Stimulated activated CD8-positive, alpha-beta memory T cell treated with anti-CD3 and anti-CD28 coated beads, Interleukin-12 subunit alpha, Interleukin-12 subunit beta, amount 100 ng/mL, for 24 hours (primary cell): ENCODE results near the gene TMC5.

Source experiments
- DNase-seq: peaks from one replicate; pipeline ENCODE4 v3.0.0-alpha.2; 2020; ENCODE audit errors: extremely low read depth

TMC5 gene

DNA sequence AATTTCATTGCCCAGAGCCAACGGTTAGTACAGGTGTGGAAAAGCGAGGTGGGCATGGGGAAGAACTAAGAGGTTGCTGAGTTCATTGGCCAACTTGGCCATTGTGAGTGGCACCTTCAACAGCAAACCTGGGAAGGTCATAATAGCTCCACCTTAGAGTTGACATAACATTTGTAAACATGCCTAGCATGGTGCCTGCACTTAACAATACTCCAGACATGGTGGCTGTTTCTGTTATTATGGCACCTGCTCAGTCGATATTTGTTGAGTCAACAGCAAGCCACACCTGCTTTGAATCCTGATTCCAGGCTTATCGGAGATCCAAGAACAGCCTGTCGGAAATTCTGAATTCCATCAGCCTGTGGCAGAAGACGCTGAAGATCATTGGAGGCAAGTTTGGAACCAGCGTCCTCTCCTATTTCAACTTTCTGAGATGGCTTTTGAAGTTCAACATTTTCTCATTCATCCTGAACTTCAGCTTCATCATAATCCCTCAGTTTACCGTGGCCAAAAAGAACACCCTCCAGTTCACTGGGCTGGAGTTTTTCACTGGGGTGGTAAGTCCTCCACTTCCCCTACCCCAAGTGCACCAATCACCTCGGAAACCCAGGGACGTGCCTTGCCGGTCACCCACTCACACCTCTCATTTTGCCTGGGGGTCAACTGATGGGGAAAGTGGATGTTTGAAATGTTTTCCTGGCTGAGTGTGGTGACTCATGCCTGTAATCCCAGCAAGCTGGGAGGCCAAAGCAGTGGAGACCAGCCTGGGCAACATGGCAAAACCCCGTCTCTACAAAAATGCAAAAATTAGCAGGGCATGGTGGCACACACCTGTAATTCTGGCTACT, 46.0 kb downstream of the TMC5 start:
- DNase-seq = no peak

DNA sequence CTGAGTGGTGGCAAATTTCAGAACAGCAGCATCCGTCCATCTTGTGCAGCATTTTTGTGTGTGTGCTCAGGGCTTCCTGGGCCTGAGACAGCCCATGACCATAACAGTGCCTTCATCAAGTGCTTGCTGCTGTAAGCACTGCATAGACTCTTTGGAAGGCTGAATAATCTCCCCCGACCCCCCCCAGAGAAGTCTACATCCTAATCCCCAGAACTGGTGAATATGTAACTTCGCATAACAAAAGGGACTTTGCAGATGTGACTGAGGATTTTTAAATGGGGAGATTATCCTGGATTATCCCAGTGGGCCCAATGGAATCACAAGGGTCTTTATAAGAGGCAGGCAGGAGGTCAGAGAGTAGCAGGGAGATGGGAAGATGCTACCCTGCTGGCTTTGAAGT, 50.6 kb downstream of the TMC5 start:
- DNase-seq = no peak

DNA sequence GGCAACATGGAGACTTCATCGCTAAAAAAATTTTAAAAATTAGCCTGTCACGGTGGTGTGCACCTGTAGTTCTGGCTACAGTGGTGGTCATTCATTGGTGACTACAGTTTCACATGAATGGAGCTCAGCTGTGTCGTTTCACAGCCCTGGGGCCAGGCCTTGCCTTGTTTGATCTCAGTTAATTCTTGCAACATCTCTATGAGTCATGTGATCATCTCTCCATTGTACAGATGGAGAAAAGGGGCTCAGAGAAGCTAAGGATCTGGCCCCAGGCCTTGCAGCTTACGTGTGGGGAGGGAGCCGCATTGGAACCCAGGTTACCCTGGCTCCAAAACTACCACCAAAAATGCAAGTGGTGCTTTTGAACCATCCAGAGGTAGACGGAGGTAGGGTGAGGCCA, 54.8 kb downstream of the TMC5 start:
- DNase-seq = no peak

DNA sequence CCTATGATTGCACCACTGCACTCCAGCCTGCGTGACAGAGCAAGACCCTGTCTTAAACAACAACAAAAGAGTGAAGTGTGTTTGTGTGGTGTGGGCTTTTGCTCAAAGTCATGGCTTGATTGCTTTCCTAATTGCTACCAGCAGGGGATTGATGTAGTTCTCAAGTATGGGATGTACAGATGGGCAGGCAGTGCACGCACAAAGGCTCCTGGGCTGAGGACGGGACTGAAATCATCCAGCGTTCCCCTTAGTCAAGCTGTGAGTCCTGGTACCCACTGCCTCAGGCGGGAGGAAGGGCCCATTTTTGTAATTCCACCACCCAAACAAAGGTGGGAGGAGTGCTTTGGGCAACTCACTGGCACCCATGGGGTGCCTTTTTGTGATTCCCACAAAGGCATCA, 56.9 kb downstream of the TMC5 start:
- no peak for DNase-seq

DNA sequence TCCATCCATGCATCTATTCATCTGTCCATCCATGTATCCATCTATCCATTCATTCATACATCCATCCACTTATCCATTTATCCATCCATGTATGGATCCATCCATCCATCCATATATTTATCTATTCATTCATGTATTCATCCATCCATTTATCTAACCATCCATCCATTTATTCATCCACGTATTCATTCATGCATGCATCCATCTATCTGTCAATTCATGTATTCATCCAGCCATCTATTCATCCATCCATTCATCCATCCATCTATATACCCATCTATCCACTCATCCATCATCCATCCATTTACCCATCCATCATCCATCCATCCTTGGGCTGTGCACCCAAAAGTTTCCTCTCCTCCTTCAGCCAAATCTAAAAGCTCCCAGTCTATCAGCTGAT, 60.8 kb downstream of the TMC5 start:
- no peak for DNase-seq

DNA sequence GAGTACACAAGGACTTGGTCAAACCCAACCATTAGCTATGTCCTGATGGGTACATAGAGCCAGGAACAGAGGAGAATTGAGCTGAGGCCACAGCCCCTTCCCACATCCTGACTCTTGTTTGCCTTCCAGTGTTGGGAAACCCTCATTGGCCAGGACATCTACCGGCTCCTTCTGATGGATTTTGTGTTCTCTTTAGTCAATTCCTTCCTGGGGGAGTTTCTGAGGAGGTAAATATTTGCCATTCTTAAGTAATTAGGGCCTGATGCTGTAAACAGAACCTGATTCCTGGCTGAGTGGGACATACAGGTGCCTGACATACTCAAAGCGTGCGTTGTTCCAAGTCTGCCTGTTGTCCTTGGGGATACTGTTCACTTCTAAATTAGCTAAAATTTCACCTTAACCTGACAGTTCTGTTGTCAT, 61.6 kb downstream of the TMC5 start:
- DNase-seq = no peak

DNA sequence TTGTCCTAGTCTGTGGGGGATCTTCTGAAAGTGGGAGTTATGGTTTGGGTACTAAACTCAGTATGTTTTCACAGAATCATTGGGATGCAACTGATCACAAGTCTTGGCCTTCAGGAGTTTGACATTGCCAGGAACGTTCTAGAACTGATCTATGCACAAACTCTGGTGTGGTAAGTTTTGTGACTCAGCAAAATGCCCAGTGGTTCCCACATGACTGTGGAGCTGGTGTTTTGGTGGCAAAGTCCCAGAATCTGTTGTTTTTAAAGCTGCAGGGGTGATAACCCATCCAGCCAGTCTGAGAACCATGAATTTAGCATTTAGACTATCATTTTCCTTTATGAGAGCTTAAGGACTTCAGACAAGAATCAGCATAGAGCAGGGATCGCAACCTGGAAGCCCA, 63.6 kb downstream of the TMC5 start:
- DNase-seq = no peak

DNA sequence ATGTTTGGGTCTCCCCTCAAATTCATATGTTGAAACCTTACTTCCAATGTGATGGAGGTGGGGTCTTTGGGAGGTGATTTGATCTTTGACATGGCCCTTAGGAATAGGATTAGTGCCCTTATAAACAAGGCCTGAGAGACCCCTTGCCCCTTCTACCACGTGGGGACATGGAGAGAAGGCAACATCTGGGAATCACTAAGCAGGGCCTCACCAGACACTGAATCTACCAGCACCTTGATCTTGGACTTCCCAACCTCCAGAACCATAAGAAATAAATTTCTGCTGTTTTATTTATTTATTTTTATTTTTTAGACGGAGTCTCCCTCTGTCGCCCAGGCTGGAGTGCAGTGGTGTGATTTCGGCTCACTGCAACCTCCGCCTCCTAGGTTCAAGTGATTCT, 64.1 kb downstream of the TMC5 start:
- DNase-seq = no peak

DNA sequence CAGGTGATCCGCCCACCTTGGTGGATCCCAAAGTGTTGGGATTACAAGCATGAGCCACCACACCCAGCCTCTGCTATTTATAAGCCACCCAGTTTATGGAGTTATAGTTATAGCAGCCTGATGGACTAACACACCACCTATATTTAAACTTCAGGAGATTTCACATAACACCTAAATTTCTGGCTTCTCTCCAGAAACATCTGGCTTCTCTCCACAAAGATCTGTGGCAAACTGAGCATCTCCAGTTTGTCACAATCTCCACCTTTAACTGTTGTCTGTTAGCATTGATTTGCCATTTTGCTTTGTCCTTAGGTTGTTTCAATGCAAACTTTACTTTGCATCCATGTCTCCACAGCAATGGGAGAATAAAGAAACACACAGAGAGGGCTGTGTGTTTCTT, 64.6 kb downstream of the TMC5 start:
- no peak for DNase-seq

DNA sequence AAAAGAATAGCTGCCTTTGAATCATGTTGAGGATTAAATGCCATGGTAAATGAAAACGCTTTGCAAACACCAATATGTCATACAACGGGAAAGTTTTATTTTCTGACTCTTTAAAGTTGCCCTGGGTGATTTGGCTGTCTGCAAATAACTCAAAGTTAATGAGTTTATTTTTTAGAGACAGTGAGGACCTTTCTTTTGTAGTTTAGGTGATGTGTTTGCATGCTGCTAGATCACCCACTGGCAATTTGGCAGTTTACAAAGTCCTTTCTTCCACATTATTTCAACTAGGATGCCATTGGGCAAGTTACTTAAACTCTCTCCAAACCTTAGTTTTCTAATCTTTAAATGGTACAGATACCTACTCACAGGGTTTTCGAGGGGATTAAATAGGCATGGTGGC, 66.4 kb downstream of the TMC5 start:
- no peak for DNase-seq

DNA sequence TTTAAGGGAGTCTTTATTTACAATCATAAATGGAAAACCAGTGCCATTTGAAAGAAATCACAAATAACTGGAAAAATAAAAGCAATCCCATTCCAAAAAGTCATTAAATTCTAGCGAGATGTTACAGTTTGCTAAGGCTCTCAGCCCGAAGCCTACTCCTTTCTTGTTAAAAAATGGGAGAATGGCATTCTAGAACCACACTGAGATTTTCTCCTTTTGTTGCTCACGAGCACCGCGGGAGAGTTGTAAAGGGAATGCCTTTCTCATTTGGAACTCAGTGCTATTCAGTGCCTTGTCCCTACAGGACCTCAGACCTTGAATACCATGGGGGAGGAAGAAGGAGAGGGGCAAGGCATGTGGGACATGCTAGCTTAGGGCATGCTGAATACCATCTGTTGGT, 67.9 kb downstream of the TMC5 start:
- no peak for DNase-seq

DNA sequence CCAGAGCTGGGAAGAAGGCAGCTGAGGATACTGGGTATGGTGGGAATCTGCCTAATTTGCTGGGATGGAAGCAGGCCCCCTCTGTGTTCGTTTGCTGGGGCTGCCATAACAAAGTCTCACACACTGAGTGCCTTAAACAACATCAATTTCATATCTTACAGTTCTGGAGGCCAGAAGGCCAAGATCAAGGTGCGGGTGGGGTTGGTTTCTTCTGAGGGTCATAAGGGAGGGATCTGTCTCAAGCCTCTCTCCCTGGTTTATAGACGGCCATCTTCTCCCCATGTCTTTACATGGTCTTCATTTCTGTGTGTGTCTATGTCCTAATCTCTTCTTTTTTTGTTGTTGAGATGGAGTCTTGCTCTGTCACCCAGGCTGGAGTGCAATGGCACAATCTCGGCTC, 68.4 kb downstream of the TMC5 start:
- DNase-seq = no peak

DNA sequence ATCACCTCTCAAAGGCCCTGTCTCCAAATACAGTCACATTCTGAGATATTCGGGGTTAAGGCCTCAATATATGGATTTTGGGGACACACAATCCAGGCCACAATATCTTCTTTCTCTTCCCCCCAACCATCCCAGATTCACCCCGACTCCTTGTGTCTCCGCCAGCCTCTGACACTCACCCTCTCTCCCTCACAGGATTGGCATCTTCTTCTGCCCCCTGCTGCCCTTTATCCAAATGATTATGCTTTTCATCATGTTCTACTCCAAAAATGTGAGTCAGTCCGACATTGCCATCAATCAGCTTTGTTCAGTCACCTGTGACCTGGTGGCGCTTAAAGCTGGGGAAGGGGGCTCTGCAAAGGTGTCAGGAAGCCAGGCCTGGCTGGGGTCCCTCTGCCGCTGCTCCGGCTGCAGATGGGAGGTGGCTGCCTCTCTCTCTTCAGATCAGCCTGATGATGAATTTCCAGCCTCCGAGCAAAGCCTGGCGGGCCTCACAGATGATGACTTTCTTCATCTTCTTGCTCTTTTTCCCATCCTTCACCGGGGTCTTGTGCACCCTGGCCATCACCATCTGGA, 69.2 kb downstream of the TMC5 start:
- no peak for DNase-seq

DNA sequence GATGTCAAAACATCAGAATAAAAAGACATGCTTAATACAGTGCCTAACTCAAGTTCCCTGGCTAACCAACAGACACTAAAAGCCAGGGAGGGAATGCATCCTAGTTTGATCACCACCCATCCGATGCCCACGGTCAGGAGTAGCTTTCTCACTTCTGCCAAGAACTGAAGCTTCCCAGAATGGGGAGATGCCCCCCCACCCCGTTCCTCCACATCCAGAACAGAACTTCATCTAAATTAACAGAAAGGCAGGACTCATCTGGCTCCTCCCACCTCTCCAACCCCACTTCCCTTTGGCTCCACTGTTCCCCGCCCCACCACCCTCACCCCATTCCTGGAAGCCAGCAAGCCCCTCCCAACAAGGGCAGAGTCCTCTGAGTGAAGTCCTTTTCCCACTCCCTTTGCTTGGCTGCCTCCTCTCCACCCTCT, 70.5 kb downstream of the TMC5 start:
- DNase-seq = no peak

DNA sequence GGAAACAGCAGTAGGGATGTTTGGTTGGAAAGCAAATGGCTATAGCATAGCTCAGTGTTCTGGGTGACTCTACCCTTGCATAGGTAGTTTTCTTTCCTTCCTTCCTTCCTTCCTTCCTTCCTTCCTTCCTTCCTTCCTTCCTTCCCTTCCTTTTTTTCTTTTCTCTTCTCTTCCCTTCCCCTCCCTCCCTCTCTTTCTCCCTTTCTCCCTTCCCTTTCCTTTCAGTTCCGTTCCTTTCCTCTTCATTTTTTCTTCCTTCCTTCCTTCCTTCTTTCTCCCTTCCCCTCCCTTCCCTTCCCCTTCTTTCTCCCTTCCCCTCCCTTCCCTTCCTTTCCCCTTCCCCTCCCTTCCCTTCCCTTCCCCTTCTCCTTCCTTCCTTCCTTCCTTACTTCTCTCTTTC, 72.9 kb downstream of the TMC5 start:
- DNase-seq = no peak

DNA sequence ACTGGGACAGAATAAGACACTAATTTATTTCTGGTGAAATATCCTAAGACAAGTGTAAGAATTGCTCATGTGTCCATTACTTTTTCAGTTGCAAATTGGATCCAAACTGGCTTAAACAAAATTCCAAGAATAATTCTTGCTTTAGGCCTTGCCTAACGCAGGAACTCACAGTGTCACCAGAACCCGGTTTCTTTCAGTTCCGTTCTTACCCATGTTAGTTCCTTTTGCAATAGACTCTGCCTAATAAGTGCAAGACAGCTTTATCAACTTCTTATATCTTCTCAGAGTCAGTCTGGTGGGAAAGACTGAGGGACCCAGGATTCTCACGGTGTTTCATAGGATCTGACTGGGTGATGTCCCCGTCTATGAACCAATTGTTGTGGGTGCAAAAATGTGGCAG, 79.5 kb downstream of the TMC5 start:
- DNase-seq = no peak

DNA sequence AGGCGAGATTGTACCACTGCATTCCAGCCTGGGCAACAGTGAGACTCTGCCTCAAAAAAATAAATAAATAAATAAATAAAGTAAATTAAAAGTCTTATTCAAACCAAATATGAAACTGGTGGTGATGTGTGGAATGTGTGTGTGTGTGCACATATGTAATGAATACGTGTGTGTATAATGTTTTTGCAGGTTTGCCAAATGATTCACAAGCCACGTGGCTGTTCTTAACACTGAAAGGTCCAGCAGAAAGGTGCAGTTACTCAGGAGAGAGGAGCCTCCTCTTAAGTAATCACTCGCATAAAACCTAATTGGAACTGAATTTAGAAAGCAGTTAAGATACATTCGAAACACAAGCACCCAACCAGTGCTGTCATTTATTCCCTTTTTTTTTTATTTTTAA, 81.3 kb downstream of the TMC5 start:
- DNase-seq = no peak

DNA sequence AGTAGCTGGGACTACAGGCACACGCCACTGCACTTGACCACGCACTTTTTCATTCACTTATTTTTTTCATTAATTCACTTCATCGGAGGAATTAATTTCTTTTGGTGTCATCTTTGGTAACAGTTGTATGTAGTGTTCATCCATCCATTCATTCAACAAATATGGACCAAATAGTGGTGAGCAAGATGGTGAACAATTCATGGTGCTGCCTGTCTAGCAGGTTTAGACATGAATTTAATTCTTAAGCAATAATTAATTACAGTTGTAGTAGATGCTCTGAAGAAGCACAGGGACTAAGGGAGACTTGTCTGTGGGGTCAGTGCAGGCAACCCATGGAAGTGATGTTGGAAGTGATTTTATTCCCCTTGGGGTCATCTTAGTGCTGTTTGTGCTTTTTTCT, 81.8 kb downstream of the TMC5 start:
- no peak for DNase-seq

DNA sequence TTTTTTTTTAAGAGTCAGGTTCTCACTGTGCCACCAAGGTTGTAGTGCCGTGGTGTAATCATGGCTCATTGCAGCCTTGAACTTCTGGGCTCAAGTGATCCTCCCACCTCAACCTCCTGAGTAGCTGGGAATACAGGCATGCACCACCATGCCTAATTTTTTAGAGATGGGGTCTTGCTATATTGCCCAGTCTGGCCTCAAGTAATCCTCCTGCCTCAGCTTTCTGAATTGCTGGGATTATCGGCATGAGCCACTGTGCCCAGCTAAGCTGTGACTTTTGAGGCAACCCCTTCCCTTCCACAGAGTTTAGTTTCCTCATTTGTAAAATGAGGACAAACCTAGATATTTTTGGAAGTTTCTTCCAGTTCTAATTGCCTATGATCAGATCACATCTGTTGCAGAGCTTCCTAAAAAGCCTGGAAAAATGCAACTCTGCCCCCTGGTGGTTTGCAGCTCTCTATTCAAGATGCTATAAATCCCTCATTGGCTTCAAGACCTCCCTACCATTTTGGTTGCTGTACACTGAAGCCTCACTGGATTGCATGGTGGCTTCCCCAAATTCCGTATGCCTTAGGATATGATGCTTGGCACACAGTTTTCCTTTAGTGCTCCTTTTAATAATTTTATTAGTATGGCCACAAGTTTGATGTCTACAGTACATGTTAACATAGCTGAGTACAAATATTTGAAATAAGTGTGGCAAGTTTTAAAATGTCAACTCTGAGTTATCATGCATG, 84.9 kb downstream of the TMC5 start:
- DNase-seq = no peak

DNA sequence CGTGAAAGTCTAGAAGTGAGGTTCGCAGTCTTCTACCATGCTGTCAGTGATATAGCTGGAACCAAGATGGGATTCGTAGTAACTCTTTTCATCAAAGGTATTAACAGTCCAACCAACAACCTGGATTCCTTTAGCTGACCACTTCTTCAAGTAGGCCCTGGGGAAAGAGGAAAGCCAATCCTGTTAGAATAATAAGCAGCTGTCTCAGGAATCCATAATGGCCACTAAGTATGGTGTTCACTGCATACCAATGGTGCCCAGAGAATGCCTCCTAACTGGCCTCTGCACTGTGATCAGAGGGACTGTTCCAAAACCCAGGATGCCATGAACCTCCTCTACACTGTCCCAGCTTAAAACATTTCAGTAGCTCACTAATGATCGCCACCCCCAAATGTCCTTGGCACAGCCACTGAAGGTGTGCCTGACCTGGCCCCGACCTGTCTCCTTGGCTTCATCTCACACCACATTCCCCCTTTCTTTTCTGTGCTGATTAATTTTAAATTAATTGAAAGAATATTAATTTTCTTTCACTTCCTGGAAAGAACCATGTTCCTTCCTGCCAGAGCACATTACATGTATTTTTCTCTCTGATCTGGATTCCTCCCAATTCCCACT, 85.9 kb downstream of the TMC5 start:
- DNase-seq = no peak

DNA sequence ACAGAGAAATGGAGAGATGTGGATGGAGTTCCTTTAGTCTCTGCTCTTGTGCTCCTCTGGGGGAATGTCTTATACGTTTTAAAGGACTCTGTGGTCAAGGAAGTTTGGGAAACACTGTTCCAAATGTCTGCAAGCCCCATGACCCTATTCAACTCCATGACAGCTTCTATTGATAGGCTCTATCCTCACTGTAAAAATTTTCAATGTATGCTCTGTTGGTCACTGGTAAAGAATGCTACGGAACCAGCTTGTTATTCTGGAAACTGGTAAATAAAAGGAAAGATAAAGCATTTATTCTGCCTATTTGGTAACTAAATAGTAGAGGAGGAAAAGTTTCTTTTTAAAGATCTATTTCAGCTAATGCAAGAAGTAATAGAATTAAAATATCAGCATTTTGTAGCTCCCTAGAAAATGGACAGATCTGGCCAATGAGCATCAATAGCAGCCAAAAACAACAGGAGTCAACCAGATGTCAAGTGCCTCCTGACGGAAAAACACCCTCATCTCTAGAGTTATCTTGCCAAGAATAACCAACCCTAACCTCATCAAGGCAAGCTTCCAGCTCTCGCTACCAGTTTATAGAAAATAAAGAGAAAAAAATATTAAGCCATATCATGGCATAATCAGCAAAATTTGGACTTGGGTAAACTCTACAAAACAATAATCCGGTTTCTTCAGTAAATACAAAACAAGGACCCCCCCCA, 88.1 kb downstream of the TMC5 start:
- no peak for DNase-seq

DNA sequence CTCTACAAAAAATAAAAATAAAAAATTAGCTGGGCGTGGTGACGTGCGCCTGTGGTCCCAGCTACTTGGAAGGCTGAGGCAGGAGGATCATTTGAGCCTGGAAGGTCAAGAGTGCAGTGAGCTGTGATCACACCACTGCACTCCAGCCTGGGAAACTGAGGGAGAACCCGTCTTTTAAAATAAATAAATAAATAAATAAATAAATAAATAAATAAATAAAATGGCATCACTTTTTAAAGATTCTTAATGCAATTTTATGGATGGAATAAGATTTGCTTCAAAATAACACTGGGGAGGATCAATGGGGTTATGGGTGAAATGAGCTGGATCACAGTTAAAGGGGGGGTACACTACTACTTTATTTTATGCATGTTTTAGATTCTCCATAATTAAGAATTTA, 89.3 kb downstream of the TMC5 start:
- no peak for DNase-seq
